Measurements from ENCODE around the gene TLE2.

Gene TLE2

DNA sequence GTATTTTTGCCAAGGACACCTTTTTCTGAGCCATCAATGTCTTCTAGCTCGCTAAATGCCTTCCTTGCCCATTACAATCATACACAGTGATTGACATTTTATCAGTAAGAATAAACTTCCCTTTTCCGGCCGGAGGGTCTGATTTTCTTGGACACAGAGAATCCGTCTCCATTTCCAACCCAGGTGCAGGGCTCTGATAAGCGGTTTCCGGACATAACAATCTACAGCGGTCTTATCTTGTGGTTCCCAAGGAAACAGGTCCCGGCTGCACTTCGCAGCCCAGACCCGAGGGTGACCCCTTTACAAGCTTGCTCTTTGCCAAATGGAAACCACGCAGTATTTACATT, 79.2 kb downstream of the TLE2 start:
- DNase-seq (ENCODE audit: low spot score) = no peak

Measured in AG08395 (cell line).